ENCODE results near the gene ING2. TPM values are rescaled to one million over a fixed set of nuclear protein-coding genes. Genes with fewer than 3 reads are reported as not detected.

ING2 gene
- total and polyA plus RNA-seq, 12 donors = 18.9 to 119 (median 43.6) TPM

DNA sequence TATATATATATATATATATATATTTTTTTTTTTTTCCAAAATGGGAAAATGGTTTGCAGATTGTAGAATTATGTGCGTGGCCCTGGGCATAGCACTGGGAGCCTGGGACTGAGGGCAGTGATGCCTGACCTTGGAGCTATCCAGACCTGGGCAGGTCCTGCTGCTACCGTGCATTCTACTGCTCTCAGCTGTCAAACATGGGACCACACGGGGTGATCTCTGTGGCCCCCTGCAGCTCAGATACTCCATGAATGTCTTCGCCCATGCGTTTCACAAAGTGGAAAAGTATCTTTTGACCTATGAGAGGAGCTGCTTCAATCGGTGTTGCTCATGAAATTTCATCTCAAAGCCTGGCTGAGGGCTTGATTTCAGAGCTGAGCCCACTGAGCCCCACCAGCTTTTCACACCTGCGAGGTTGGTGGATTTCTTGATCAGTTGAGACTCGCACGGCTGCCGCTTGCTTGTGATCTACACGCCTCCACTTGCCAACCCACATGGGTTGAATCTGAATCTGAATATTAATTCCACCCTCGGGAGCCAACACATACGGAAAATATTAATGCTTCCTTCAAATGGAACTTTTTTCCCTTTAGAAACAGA, 35.7 kb downstream of the ING2 start:
- no peaks in the 10 kb centered on the region for H3K9me3 ChIP-seq (replicated peaks in 1 of 3)
- no peak overlapping the region for H3K27ac ChIP-seq
- DNase-seq = no peak
- no peaks in the 10 kb centered on the region for H3K4me1 ChIP-seq (replicated peaks in 1 of 2)
- H3K4me3 ChIP-seq = no peak overlapping the region
- no peaks in the 10 kb centered on the region for H3K27me3 ChIP-seq
- TF ChIP-seq, protein P1, sequence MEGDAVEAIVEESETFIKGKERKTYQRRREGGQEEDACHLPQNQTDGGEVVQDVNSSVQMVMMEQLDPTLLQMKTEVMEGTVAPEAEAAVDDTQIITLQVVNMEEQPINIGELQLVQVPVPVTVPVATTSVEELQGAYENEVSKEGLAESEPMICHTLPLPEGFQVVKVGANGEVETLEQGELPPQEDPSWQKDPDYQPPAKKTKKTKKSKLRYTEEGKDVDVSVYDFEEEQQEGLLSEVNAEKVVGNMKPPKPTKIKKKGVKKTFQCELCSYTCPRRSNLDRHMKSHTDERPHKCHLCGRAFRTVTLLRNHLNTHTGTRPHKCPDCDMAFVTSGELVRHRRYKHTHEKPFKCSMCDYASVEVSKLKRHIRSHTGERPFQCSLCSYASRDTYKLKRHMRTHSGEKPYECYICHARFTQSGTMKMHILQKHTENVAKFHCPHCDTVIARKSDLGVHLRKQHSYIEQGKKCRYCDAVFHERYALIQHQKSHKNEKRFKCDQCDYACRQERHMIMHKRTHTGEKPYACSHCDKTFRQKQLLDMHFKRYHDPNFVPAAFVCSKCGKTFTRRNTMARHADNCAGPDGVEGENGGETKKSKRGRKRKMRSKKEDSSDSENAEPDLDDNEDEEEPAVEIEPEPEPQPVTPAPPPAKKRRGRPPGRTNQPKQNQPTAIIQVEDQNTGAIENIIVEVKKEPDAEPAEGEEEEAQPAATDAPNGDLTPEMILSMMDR (IDR thresholded peaks at IDR 0.05) = no peak
- TF ChIP-seq POLR2A (IDR thresholded peaks at IDR 0.05) = no peak
- H3K36me3 ChIP-seq (replicated peaks in 1 of 2) = no peaks in the 10 kb centered on the region
- WGBS, 4 donors = 75 to 80% (median 78%) methylated on average over 12 to 13 of the region's 13 CpGs
- intact Hi-C loops (cut with DNase I) = no loop called here

DNA sequence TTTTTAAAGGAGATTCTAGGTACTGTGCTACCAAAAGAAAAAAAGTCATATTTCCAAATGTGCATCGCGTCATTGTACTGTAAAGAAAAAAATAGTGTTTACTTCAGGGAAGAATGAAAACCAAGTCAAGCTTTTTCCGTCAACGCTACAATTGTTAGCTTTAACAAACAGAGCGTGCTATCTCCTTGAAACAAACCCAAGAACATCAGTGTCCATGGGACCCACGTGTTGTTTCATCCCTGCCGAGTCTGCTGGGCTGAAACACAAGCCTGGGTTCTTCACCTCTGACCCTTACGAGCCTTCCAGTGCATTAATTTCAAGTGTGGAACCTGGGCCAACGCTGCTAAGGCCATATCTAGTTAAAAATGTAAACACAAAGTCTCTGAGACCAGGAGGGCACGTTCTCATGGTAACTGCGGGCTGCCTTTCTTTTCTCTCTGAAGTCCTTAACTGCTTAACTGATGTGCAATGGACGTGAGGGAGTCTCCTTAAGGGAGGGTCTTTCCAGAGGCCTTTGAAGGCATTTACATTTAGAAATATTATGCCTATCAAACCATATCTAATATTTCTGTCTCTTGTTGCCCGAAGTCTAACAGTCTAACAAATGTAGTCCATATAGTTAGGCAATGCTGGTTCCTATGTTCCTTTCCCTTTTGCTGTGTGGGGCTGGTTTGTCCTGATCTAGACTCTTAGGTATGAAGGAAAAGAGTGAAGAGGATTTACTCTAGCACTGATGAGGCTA, 36.3 kb downstream of the ING2 start:
- no peaks in the 10 kb centered on the region for H3K36me3 ChIP-seq (replicated peaks in 1 of 2)
- intact Hi-C loops (cut with DNase I) = no loop called here
- TF ChIP-seq POLR2A (IDR thresholded peaks at IDR 0.05) = no peak
- TF ChIP-seq, protein P1 (IDR thresholded peaks at IDR 0.05) = no peak
- no peak overlapping the region for H3K27ac ChIP-seq
- H3K9me3 ChIP-seq (replicated peaks in 1 of 3) = no peaks in the 10 kb centered on the region
- no peak for DNase-seq
- H3K4me1 ChIP-seq (replicated peaks in 1 of 2) = no peaks in the 10 kb centered on the region
- 66 to 78% (median 69%) methylated on average over 13 of the region's 13 CpGs for WGBS, 4 donors
- no peaks in the 10 kb centered on the region for H3K27me3 ChIP-seq
- no peak overlapping the region for H3K4me3 ChIP-seq

DNA sequence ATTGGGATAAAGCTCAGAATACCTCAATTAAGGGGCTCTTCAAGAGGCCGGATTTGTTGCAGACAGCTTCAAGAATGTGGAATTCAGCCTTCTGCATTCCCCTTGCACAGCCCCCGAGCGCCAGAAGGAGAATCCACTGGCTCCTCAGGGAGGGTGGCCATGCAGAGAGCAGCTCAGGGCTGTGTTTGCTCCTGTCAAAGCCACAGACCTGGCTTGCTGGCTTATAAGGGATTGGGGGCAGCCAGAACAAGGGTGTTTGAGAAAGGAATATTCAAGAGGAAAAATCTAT, 36.8 kb downstream of the ING2 start:
- H3K4me3 ChIP-seq = no peak overlapping the region
- H3K27ac ChIP-seq = no peak overlapping the region
- H3K27me3 ChIP-seq = no peaks in the 10 kb centered on the region
- no peaks in the 10 kb centered on the region for H3K4me1 ChIP-seq (replicated peaks in 1 of 2)
- intact Hi-C loops (cut with DNase I) = no loop called here
- no peak for DNase-seq
- no peaks in the 10 kb centered on the region for H3K9me3 ChIP-seq (replicated peaks in 1 of 3)
- no peaks in the 10 kb centered on the region for H3K36me3 ChIP-seq (replicated peaks in 1 of 2)
- no peak for TF ChIP-seq POLR2A (IDR thresholded peaks at IDR 0.05)
- TF ChIP-seq, protein P1 (IDR thresholded peaks at IDR 0.05) = no peak
- 66 to 84% (median 77%) methylated on average over 3 of the region's 3 CpGs for WGBS, 4 donors

DNA sequence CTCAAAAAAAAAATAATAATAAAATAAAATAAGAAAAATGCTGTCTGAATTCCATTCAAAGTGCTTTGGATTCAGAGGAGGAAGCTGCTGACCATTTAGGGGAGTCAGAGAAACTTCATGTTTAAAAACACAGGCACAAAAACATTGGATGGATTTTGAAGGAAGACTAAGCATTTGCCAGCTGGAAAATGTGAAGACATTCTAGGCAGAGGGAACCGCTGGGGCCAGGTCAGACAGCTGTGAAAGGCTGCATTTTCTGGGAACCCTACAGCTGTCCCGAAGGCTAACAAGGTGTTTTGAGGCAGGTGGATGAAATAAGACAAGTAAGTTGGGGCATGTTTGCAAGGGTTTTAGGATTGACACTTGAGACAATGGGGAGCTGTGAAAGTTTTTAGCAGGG, 38.6 kb downstream of the ING2 start:
- Histone ChIP-seq H3K9me3 (replicated peaks in 1 of 3) (no peaks in the 10 kb centered on the region), H3K27ac (no peak overlapping the region), H3K4me1 (replicated peaks in 1 of 2) (no peaks in the 10 kb centered on the region), H3K36me3 (replicated peaks in 1 of 2) (no peaks in the 10 kb centered on the region), H3K4me3 (no peak overlapping the region), H3K27me3 (no peaks in the 10 kb centered on the region)
- no peak for TF ChIP-seq POLR2A (IDR thresholded peaks at IDR 0.05)
- TF ChIP-seq, protein P1 (IDR thresholded peaks at IDR 0.05) = no peak
- WGBS, 4 donors = 55 to 83% (median 67%) methylated on average over 2 of the region's 2 CpGs
- no peak for DNase-seq
- intact Hi-C loops (cut with DNase I) = no loop called here
